ENCODE measurements around the gene HNRNPD.
"Not testable (repeated sequence)": the region's sequence is repeated elsewhere in the genome, so short reads cannot be mapped to it uniquely, and the experiment has no call there.

HNRNPD gene

GRCh38 chr4:82376109-82376508, 2.3 kb upstream of the HNRNPD start:
- no peak overlapping the region for H3K4me3 ChIP-seq
- no peak overlapping the region for H3K27ac ChIP-seq

GRCh38 chr4:82373486-82373815, 340 bp downstream of the HNRNPD start:
- H3K4me3 ChIP-seq: peak overlapping the region; percentile 71 to 98 (median 90)
- peak overlapping the region; percentile 96 to 100 (median 99) for H3K27ac ChIP-seq

- Histone ChIP-seq H3K27ac (peak overlapping the region; percentile 96 to 100 (median 99)), H3K4me3 (peak overlapping the region; percentile 71 to 98 (median 90))
Measured at GRCh38 chr4:82372517-82373485, 990 bp downstream of the HNRNPD start.

- Histone ChIP-seq H3K27ac (peak overlapping the region in 6 of 21 experiments; percentile 5 to 100 (median 98)), H3K4me3 (peak overlapping the region; percentile 71 to 98 (median 90))
Measured at GRCh38 chr4:82371497-82371896, 2.3 kb downstream of the HNRNPD start.

- no peak overlapping the region for H3K4me3 ChIP-seq
- no peak overlapping the region for H3K27ac ChIP-seq
Measured at GRCh38 chr4:82367438-82368097, 6.2 kb downstream of the HNRNPD start.

GRCh38 chr4:82366431-82366830, 7.4 kb downstream of the HNRNPD start:
- H3K27ac ChIP-seq, H3K4me3 ChIP-seq: not testable (repeated sequence)

- Histone ChIP-seq H3K27ac (no peak overlapping the region), H3K4me3 (no peak overlapping the region)
Measured at GRCh38 chr4:82363896-82364487, 9.8 kb downstream of the HNRNPD start.

GRCh38 chr4:82362565-82362964, 11.2 kb downstream of the HNRNPD start:
- Histone ChIP-seq H3K27ac (no peak overlapping the region), H3K4me3 (no peak overlapping the region)

GRCh38 chr4:82360298-82361177, 13.3 kb downstream of the HNRNPD start:
- Histone ChIP-seq H3K4me3 (no peak overlapping the region), H3K27ac (no peak overlapping the region)

GRCh38 chr4:82358847-82359246, 14.9 kb downstream of the HNRNPD start:
- Histone ChIP-seq H3K27ac (no peak overlapping the region), H3K4me3 (no peak overlapping the region)

- Histone ChIP-seq H3K27ac (no peak overlapping the region), H3K4me3 (no peak overlapping the region)
Measured at GRCh38 chr4:82357640-82358039, 16.2 kb downstream of the HNRNPD start.

- Histone ChIP-seq H3K4me3 (no peak overlapping the region), H3K27ac (no peak overlapping the region)
Measured at GRCh38 chr4:82354788-82355187, 19.0 kb downstream of the HNRNPD start.

- Histone ChIP-seq H3K4me3 (no peak overlapping the region), H3K27ac (peak overlapping the region in 1 of 21 experiments; percentile 2)
Measured at GRCh38 chr4:82352825-82353366, 20.9 kb downstream of the HNRNPD start.

- Histone ChIP-seq H3K4me3 (no peak overlapping the region), H3K27ac (peak overlapping the region in 1 of 21 experiments; percentile 2)
Measured at GRCh38 chr4:82352118-82352824, 21.5 kb downstream of the HNRNPD start.

- no peak overlapping the region for H3K4me3 ChIP-seq
- H3K27ac ChIP-seq: no peak overlapping the region
Measured at GRCh38 chr4:82346126-82346525, 27.7 kb downstream of the HNRNPD start.

- Histone ChIP-seq H3K27ac (no peak overlapping the region), H3K4me3 (no peak overlapping the region)
Measured at GRCh38 chr4:82335043-82335442, 38.7 kb downstream of the HNRNPD start.

GRCh38 chr4:82333641-82334040, 40.1 kb downstream of the HNRNPD start:
- not testable (repeated sequence) for H3K27ac ChIP-seq, H3K4me3 ChIP-seq

GRCh38 chr4:82331814-82332213, 42.0 kb downstream of the HNRNPD start:
- Histone ChIP-seq H3K27ac (no peak overlapping the region), H3K4me3 (no peak overlapping the region)

- H3K27ac ChIP-seq: no peak overlapping the region
- H3K4me3 ChIP-seq: no peak overlapping the region
Measured at GRCh38 chr4:82320351-82320750, 53.4 kb downstream of the HNRNPD start.

All from skin epidermis (tissue), 12 donors.